SH-SY5Y (cell line): ENCODE data around the gene APBA1.

Source experiments
- GATA2 ChIP-seq: IDR thresholded peaks from 2 replicates; pipeline ENCODE4 v1.6.1; 2011; ENCODE audit warnings: mild to moderate bottlenecking, low read depth, low read length
- GATA3 ChIP-seq: IDR thresholded peaks from 2 replicates; pipeline ENCODE4 v1.6.1; 2011; ENCODE audit warnings: low read depth, mild to moderate bottlenecking, low read length, moderate library complexity

DNA sequence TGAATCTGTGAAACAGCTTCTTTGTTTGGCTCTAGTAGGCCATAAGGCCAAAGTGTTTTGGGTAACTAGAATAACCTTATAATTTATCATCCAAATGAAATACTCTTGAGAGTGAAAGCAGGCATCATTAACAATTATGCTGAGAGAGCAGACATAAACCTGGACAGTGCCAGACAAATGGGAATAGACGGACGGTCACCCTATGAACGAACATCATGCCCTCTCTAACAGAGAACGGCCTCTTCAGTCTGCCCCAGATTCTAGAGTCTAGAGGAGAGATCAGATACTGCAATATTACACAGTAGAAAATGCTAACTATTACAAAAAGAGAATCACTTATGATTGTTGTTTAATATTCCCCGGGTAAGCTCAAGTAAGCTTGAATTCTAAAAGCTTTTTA is 68.5 kb downstream of the APBA1 start:
- TF ChIP-seq GATA2 (no peak), GATA3 (no peak)
